Adrenal gland (tissue), 12 donors: ENCODE results near the gene ZFAND6. TPM values are rescaled to one million over a fixed set of nuclear protein-coding genes. Genes with fewer than 3 reads are reported as not detected.

Source experiments
- DNase-seq, 7 donors: peaks; one replicate each; pipeline ENCODE4 v3.0.0-alpha.2; 2019 to 2020
- H3K27ac ChIP-seq, 5 donors: fragments of 200-600 bp; sonication (generic) in 4 of 5; 1 replicate in 3 of 5; 2 replicates in 2 of 5; pipeline versions ENCODE4 v1.5.1 to v1.8.0; 2016 to 2020; ENCODE audit warnings: mild to moderate bottlenecking in 1 of 5
- H3K27me3 ChIP-seq: fragments of 200-600 bp; 2 replicates; pipeline ENCODE4 v1.8.0; 2021
- H3K36me3 ChIP-seq, 2 donors: fragments of 200-600 bp; replicated peaks in 1 of 2; 1 replicate in 1 of 2; 2 replicates in 1 of 2; pipeline versions ENCODE4 v1.5.1 to v1.8.0; 2018 to 2022
- H3K4me1 ChIP-seq, 2 donors: fragments of 200-600 bp; replicated peaks in 1 of 2; 1 replicate in 1 of 2; 2 replicates in 1 of 2; pipeline versions ENCODE4 v1.5.1 to v1.8.0; 2018 to 2021
- H3K4me3 ChIP-seq, 4 donors: fragments of 200-600 bp; sonication (generic) in 3 of 4; one replicate each; pipeline ENCODE4 v1.5.1; 2016 to 2018
- H3K9me3 ChIP-seq, 3 donors: fragments of 200-600 bp; sonication (generic) in 1 of 3; replicated peaks in 1 of 3; 1 replicate in 2 of 3; 2 replicates in 1 of 3; pipeline versions ENCODE4 v1.5.1 to v1.8.0; 2016 to 2021
- POLR2A ChIP-seq, 2 donors: fragments of 450-650 bp; IDR thresholded peaks; one replicate each; pipeline ENCODE4 v1.6.1; 2017; ENCODE audit warnings: antibody characterized with exemption in 2 of 2, mild to moderate bottlenecking in 2 of 2, moderate library complexity in 1 of 2
- WGBS, 4 donors: extraction: QIAGEN DNeasy Blood & Tissue Kit in 2 of 4; methylation state at CpG; one replicate each; pipeline versions ENCODE4 v1.1.5 to v1.1.7; 2013 to 2017; 5-methylcytosine and 5-hydroxymethylcytosine counted together
- intact Hi-C, 2 donors: fragments of 100-400 bp; cut with DNase I; formaldehyde crosslinking; loops; one replicate each; pipeline versions ENCODE4 v1.14.1 to v1.15.0; 2022 to 2023
- polyA plus RNA-seq, 3 donors: library from polyadenylated mRNA; stranded (reverse); fragments of 200-250 nt in 2 of 3; fragments of 350-450 nt in 1 of 3; fragmentation: Illumina TruSeq in 1 of 3; extraction: RNeasy Lipid Tissue Mini Kit (QIAGEN cat#74804) in 1 of 3; gene quantifications; one replicate each; pipeline ENCODE4 v1.2.3, GENCODE V29; 2013 to 2014
- total RNA-seq, 9 donors: library from RNA; depleted of rRNA in 4 of 9; stranded (reverse); fragments of >200 nt in 4 of 9; fragments of 120-200 nt in 1 of 9; fragmentation: NEBNext Ultra II Directional in 1 of 9; extraction: Animal tissue kit (Norgen Biotek cat#: 25700) in 1 of 9; gene quantifications; one replicate each; pipeline versions ENCODE4 v1.1.0 to v1.2.4, GENCODE V29; 2013 to 2023
- TF ChIP-seq, protein P1 (sequence below), 6 experiments: fragments of 450-650 bp in 4 of 6; fragments of 200-600 bp in 2 of 6; sonication (generic) in 1 of 6; IDR thresholded peaks; 1 replicate in 5 of 6; 2 replicates in 1 of 6; pipeline versions ENCODE4 v1.5.1 to v1.8.0; 2016 to 2021; ENCODE audit warnings: antibody characterized with exemption in 6 of 6, mild to moderate bottlenecking in 2 of 6, moderate library complexity in 1 of 6
- donor health status: healthy with polysubstance abuse.
- donor health status: Bipolar disorder and iron deficiency.
- donor health status: DM: yes; HTN: yes; CAD: no.
- donor health status: DM: no; HTN: no; CAD: no.
- donor health status: DM: no; HTN: no; CAD: no.
- donor health status: DM: yes; HTN: yes; CAD: no.

The ZFAND6 gene
- total and polyA plus RNA-seq, 12 donors: 46.5 to 197 (median 105) TPM

DNA sequence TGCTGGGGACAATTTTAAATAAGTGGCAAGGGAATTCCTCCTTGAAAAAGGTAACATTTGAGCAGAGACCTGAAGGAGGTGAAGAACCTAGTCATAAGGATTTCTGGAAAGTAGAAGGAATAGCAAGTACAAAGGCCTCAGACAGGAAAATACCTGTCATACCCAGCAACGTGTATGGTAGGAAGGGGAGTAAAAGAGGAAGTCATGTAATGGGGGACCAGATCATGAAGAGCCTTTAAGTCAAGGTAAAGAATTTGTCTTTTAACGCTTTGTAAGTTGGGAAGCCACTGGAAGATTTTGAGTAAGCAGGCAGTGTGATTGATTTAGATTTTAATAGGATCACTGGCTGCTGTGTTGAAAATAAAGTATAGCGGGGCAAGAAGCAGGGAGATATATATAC, 49.9 kb downstream of the ZFAND6 start:
- TF ChIP-seq, protein P1, sequence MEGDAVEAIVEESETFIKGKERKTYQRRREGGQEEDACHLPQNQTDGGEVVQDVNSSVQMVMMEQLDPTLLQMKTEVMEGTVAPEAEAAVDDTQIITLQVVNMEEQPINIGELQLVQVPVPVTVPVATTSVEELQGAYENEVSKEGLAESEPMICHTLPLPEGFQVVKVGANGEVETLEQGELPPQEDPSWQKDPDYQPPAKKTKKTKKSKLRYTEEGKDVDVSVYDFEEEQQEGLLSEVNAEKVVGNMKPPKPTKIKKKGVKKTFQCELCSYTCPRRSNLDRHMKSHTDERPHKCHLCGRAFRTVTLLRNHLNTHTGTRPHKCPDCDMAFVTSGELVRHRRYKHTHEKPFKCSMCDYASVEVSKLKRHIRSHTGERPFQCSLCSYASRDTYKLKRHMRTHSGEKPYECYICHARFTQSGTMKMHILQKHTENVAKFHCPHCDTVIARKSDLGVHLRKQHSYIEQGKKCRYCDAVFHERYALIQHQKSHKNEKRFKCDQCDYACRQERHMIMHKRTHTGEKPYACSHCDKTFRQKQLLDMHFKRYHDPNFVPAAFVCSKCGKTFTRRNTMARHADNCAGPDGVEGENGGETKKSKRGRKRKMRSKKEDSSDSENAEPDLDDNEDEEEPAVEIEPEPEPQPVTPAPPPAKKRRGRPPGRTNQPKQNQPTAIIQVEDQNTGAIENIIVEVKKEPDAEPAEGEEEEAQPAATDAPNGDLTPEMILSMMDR (IDR thresholded peaks at IDR 0.05): no peak
- TF ChIP-seq POLR2A (IDR thresholded peaks at IDR 0.05): no peak
- intact Hi-C loops: no loop called here
- Histone ChIP-seq H3K4me3 (no peak overlapping the region), H3K27me3 (no peaks in the 10 kb centered on the region), H3K36me3 (no peaks in the 10 kb centered on the region), H3K9me3 (no peaks in the 10 kb centered on the region), H3K27ac (no peak overlapping the region), H3K4me1 (peaks cover 11 to 41% of the 10 kb centered on the region in 2 donors)
- no peak for DNase-seq
- WGBS, 4 donors: 83 to 90% (median 86%) methylated on average over 3 of the region's 3 CpGs

DNA sequence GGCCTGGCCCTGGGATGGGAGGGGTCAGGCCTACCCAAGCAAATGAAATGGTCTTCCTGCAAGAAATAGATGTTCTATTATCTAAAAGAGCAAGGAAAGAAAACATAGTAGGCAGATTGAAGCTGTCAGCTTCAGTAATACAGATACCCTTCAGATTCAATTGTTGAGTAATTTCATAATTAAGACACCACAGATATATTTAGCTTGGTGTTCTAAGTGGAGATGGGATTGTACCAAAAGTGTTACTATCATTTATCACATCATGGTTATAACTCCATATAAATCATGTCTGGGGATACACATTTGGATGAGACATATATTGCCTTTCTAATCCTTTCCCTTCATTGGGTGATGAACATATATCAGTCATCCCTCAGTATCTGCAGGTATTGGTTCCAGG, 51.4 kb downstream of the ZFAND6 start:
- intact Hi-C loops: no loop called here
- H3K27ac ChIP-seq: no peak overlapping the region
- no peaks in the 10 kb centered on the region for H3K36me3 ChIP-seq
- no peak for DNase-seq
- TF ChIP-seq, protein P1 (IDR thresholded peaks at IDR 0.05): no peak
- TF ChIP-seq POLR2A (IDR thresholded peaks at IDR 0.05): no peak
- H3K9me3 ChIP-seq: no peaks in the 10 kb centered on the region
- no peak overlapping the region for H3K4me3 ChIP-seq
- no peaks in the 10 kb centered on the region for H3K27me3 ChIP-seq
- peaks cover 7 to 29% of the 10 kb centered on the region in 2 donors for H3K4me1 ChIP-seq

DNA sequence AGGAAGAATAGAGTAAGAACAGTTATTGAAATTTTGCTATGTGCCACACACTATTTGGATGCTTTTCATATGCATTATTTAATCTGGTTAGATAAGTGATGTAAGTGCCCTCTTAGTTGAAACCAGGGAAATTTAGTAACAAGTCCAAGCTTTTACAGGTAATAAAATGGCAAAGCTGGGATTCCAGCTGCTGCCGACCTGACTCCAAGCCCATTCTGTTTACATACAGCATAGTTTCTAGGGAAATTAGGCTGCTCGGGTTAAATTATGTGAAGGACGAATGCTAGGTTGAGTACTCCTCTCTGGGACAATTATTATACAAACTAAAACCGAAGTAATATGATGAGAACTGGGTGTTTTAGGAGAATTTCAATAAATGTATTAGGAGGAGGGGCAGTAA, 54.6 kb downstream of the ZFAND6 start:
- TF ChIP-seq, protein P1 (IDR thresholded peaks at IDR 0.05): no peak
- no peak for TF ChIP-seq POLR2A (IDR thresholded peaks at IDR 0.05)
- H3K27ac ChIP-seq: no peak overlapping the region
- intact Hi-C loops: no loop called here
- no peak for DNase-seq
- H3K4me3 ChIP-seq: no peak overlapping the region
- no peaks in the 10 kb centered on the region for H3K9me3 ChIP-seq
- no peaks in the 10 kb centered on the region for H3K27me3 ChIP-seq
- 64 to 72% (median 68%) methylated on average over 4 of the region's 4 CpGs for WGBS, 4 donors
- peaks cover 0 to 4% of the 10 kb centered on the region in 2 donors for H3K4me1 ChIP-seq
- no peaks in the 10 kb centered on the region for H3K36me3 ChIP-seq

DNA sequence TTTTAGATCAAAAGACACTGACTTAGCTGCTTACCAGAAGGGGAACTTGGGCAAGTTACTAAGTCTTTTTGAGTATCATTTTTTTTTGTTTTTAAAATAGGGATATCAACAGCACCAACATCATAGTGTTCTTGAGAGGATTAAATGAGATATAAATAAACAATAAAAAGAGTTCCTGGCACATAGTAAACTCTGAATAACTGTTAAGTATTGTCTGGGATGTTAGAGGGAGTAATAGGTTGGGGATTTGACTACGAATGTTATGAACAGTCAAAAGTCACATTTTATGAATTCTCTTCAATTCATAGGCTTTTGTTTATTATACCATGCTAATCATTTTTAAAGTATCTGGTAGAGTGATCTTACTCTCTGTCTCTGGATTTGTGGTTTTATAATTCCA, 55.5 kb downstream of the ZFAND6 start:
- intact Hi-C loops: no loop called here
- Histone ChIP-seq H3K9me3 (no peaks in the 10 kb centered on the region), H3K4me1 (peaks cover 0 to 4% of the 10 kb centered on the region in 2 donors), H3K27ac (no peak overlapping the region), H3K27me3 (no peaks in the 10 kb centered on the region), H3K36me3 (no peaks in the 10 kb centered on the region), H3K4me3 (no peak overlapping the region)
- WGBS, 4 donors: 84 to 87% (median 86%) methylated on average over 1 of the region's 1 CpG
- no peak for DNase-seq
- TF ChIP-seq POLR2A (IDR thresholded peaks at IDR 0.05): no peak
- TF ChIP-seq, protein P1 (IDR thresholded peaks at IDR 0.05): no peak
